Cardiac fibroblast (primary cell): Measurements from ENCODE around the gene PDE9A.

Experiments
- DNase-seq, 2 donors: peaks; one replicate each; pipeline versions ENCODE4 v3.0.0 to v3.0.0-alpha.2; 2010; ENCODE audit warnings: low read depth in 2 of 2
- H3K4me3 ChIP-seq, 2 donors: replicated peaks in 1 of 2; 1 replicate in 1 of 2; 2 replicates in 1 of 2; pipeline ENCODE4 v1.5.1; 2011; ENCODE audit warnings: low read depth in 2 of 2, low read length in 2 of 2, mild to moderate bottlenecking in 2 of 2, moderate library complexity in 1 of 2
- CTCF ChIP-seq: IDR thresholded peaks from one replicate; pipeline ENCODE4 v1.5.1; 2011; ENCODE audit warnings: low read depth, mild to moderate bottlenecking, low read length, inconsistent platforms

Gene PDE9A

GRCh38 chr21:42654179-42654912 lies 925 bp downstream of the PDE9A start:
- TF ChIP-seq CTCF, result no peak
- peak overlapping the region in 1 of 2 donors; percentile 41 for H3K4me3 ChIP-seq
- DNase-seq, result peak in 1 of 2 donors; percentile 16

- no peak for TF ChIP-seq CTCF
- no peak overlapping the region for H3K4me3 ChIP-seq
Measured at GRCh38 chr21:42654913-42655795, 1.7 kb downstream of the PDE9A start.

GRCh38 chr21:42655796-42656770 lies 2.7 kb downstream of the PDE9A start:
- TF ChIP-seq CTCF, result no peak
- DNase-seq, result no peak
- no peak overlapping the region for H3K4me3 ChIP-seq

More at GRCh38 chr21:42654913-42655795, 1.7 kb downstream of the PDE9A start:
- DNase-seq, result no peak

- no peak for TF ChIP-seq CTCF
- DNase-seq, result no peak
- H3K4me3 ChIP-seq, result no peak overlapping the region
Measured at GRCh38 chr21:42656872-42657271, 3.5 kb downstream of the PDE9A start.

GRCh38 chr21:42657676-42658319 lies 4.4 kb downstream of the PDE9A start:
- TF ChIP-seq CTCF, result no peak
- H3K4me3 ChIP-seq, result no peak overlapping the region
- DNase-seq, result no peak
